T-helper 17 cell (primary cell): ENCODE data around the gene TCP11L1. TPM values are rescaled to one million over a fixed set of nuclear protein-coding genes. Genes with fewer than 3 reads are reported as not detected.
"Not testable (repeated sequence)": the region's sequence is repeated elsewhere in the genome, so short reads cannot be mapped to it uniquely, and the experiment has no call there.

Experiments
- ATAC-seq: fragments of 150-1000 bp; cut with Tn5 transposase; 2 replicates; pipeline ENCODE4 v1.10.0; 2021; ENCODE audit warnings: mild to moderate bottlenecking, moderate library complexity
- DNase-seq, 3 donors: peaks; one replicate each; pipeline versions ENCODE4 v3.0.0 to v3.0.0-alpha.2; 2020 to 2021
- H3K9me3 ChIP-seq: one replicate; pipeline ENCODE4 v1.7.0; 2013; ENCODE audit warnings: low read length, mild to moderate bottlenecking; ENCODE audit not compliant: control insufficient read depth, poor library complexity, severe bottlenecking
- H3K27ac Mint-ChIP-seq: one replicate; pipeline ENCODE4 v1.8.0; 2022; ENCODE audit warnings: mild to moderate bottlenecking, moderate library complexity, mixed read lengths
- H3K27me3 Mint-ChIP-seq: one replicate; pipeline ENCODE4 v1.8.0; 2022; ENCODE audit warnings: mixed read lengths
- H3K36me3 Mint-ChIP-seq: one replicate; pipeline ENCODE4 v1.8.0; 2022; ENCODE audit warnings: low read depth, mixed read lengths
- H3K4me1 Mint-ChIP-seq: one replicate; pipeline ENCODE4 v1.8.0; 2022; ENCODE audit warnings: mild to moderate bottlenecking, mixed read lengths
- H3K4me3 Mint-ChIP-seq: one replicate; pipeline ENCODE4 v1.8.0; 2022; ENCODE audit warnings: mild to moderate bottlenecking, moderate library complexity, mixed read lengths
- total RNA-seq, 4 donors: library from RNA in 2 of 4; stranded (reverse) in 2 of 4; gene quantifications; one replicate each; pipeline ENCODE4 v1.2.3 and lab custom pipeline; 2022 to 2026

Gene TCP11L1
- total RNA-seq, 2 donors from 2014 or later, result 13.6 to 15.0 TPM

DNA sequence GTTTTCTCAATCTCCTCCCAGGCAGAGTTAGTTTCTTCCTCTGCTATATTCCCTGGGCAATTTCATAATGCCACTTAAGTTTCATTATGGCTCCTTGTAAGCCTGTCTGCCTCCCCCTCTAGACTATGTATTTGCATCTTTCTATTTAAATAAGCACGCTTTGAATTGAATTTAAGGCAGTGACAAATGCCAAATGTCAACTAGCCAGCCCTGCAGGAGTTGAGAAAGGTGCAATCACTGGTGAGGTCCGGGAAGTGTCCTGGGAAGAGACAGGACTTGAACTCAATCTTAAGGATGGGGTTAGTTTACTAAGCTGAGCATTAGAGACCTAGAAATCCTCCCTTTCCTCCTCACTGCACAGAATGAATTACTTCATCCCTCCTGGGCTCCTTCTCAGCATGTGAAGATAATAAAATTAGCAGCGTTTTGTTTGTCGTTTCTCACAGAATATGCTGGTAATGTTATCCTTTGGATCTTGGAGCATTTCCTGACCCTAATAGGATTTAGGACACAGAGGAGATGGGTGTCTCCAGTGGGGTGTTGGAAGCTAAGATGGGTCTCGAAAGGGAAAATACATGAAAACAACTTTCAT is 1.6 kb downstream of the TCP11L1 start:
- no peaks in the 10 kb centered on the region for H3K27me3 Mint-ChIP-seq
- H3K9me3 ChIP-seq, result no peaks in the 10 kb centered on the region
- peak overlapping the region; percentile 87 for H3K27ac Mint-ChIP-seq
- H3K4me3 Mint-ChIP-seq, result peak overlapping the region; percentile 92
- DNase-seq (no peak), ATAC-seq (no peak)
- H3K36me3 Mint-ChIP-seq, result peaks cover 4% of the 10 kb centered on the region
- H3K4me1 Mint-ChIP-seq, result peaks cover 17% of the 10 kb centered on the region

DNA sequence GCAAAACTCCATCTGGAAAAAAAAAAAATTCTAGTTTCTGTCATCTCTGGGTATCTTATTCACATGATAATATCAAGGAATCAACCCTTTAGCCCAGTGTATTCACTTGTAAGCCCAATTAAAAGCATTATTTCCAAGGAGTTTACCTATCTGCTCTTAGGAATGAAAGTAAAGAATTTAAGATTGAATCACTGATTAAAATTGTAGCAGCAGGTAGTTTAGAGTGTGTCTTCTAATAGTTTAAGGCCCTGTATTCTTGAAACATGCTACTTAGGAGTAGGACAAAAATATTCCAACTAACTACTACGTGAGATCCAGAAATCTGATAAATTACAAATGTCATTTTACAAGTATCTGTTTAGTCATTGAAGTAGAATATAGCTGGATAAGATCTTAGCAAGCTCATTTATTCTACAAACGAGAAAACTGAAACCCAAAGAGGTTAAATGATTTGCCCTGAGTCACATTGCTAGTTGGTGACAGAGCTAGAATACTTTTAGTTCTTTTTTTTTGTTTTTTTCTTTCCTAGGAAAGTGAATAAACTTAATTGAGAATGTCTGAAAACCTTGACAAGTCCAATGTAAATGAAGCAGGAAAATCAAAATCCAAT is 4.0 kb downstream of the TCP11L1 start:
- H3K27ac Mint-ChIP-seq, result no peak overlapping the region
- no peak for DNase-seq
- no peak for ATAC-seq
- H3K9me3 ChIP-seq, result no peaks in the 10 kb centered on the region
- no peak overlapping the region for H3K4me3 Mint-ChIP-seq
- H3K4me1 Mint-ChIP-seq, result peaks cover 20% of the 10 kb centered on the region
- H3K27me3 Mint-ChIP-seq, result no peaks in the 10 kb centered on the region
- H3K36me3 Mint-ChIP-seq, result no peaks in the 10 kb centered on the region

DNA sequence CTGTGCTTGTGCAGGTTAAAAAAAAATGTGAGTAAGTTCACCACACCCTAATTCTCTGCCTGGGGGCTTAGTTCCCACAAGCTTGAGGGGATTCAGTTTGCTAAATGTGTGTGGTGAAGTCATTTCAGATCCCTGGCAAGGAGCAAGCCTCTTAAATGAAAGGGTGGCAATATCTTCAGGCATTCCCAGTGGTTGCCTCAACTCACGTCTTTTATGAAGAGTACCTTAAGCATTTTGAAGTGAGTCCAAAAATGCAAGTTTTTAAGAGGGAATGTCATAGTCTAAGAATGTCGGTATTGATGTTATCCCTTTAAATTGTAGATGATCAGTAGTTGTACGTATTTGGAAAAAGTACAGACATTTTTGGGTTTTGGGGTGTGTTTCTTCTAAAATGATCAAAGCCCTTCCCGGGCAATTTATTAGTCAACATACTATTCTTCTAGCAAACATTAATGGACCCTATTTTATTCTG is 4.9 kb downstream of the TCP11L1 start:
- DNase-seq, result no peak
- H3K27ac Mint-ChIP-seq, result no peak overlapping the region
- H3K27me3 Mint-ChIP-seq, result no peaks in the 10 kb centered on the region
- no peak for ATAC-seq
- H3K9me3 ChIP-seq, result no peaks in the 10 kb centered on the region
- H3K4me1 Mint-ChIP-seq, result peaks cover 17% of the 10 kb centered on the region
- no peak overlapping the region for H3K4me3 Mint-ChIP-seq
- no peaks in the 10 kb centered on the region for H3K36me3 Mint-ChIP-seq

GRCh38 chr11:33045551-33046255 is 6.3 kb downstream of the TCP11L1 start:
- no peak overlapping the region for H3K27ac Mint-ChIP-seq
- H3K27me3 Mint-ChIP-seq, result no peaks in the 10 kb centered on the region
- H3K4me3 Mint-ChIP-seq, result no peak overlapping the region
- no peaks in the 10 kb centered on the region for H3K9me3 ChIP-seq
- no peaks in the 10 kb centered on the region for H3K36me3 Mint-ChIP-seq
- peaks cover 11% of the 10 kb centered on the region for H3K4me1 Mint-ChIP-seq
- no peak for DNase-seq
- ATAC-seq, result no peak

- H3K9me3 ChIP-seq, H3K27ac Mint-ChIP-seq, ATAC-seq, DNase-seq, H3K27me3 Mint-ChIP-seq, H3K36me3 Mint-ChIP-seq, H3K4me1 Mint-ChIP-seq, H3K4me3 Mint-ChIP-seq: not testable (repeated sequence)
Measured at GRCh38 chr11:33048701-33049100, 9.3 kb downstream of the TCP11L1 start.

DNA sequence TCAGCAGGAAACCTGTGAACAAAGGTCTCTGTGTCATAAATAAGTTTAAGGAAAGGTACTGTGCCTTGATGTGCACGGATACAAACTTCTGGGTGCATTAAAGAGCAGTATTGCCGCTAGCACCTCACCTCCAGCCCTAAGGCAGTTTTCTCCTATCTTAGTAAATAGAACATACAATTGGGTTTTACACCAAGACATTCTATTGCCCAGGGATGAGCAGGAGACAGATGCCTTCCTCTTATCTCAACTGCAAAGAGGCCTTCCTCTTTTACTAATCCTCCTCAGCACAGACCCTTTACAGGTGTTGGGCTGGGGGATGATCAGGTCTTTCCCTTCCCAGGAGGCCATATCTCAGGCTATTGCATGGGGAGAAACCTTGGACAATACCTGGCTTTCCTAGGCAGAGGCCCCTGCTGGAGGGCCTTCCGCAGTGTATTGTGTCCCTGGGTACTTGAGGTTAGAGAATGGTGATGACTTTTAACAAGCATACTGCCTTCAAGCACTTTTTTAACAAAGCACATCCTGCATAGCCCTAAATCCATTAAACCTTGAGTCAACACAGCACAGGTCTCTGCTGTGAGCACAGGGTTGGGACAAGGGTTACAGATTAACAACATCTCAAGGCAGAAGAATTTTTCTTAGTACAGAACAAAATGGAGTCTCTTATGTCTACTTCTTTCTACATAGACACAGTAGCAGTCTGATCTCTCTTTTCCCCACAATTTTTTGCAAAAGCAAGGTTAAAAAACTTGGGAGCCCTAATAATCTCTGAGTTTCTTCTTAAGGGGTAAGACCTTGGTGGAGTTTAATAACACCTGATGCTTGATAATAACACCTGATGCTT is 10.4 kb downstream of the TCP11L1 start:
- DNase-seq, H3K4me3 Mint-ChIP-seq, ATAC-seq, H3K9me3 ChIP-seq, H3K4me1 Mint-ChIP-seq, H3K27me3 Mint-ChIP-seq, H3K27ac Mint-ChIP-seq, H3K36me3 Mint-ChIP-seq: not testable (repeated sequence)

- no peaks in the 10 kb centered on the region for H3K9me3 ChIP-seq
- H3K36me3 Mint-ChIP-seq, result no peaks in the 10 kb centered on the region
- ATAC-seq (no peak), DNase-seq (no peak)
- H3K4me3 Mint-ChIP-seq, result no peak overlapping the region
- H3K4me1 Mint-ChIP-seq, result peaks cover 6% of the 10 kb centered on the region
- peak overlapping the region; percentile 56 for H3K27ac Mint-ChIP-seq
- no peaks in the 10 kb centered on the region for H3K27me3 Mint-ChIP-seq
Measured at GRCh38 chr11:33052231-33052630, 12.9 kb downstream of the TCP11L1 start.

- no peaks in the 10 kb centered on the region for H3K9me3 ChIP-seq
- DNase-seq (no peak), ATAC-seq (no peak)
- Mint-ChIP-seq H3K4me1 (peaks cover 3% of the 10 kb centered on the region), H3K27me3 (no peaks in the 10 kb centered on the region), H3K27ac (no peak overlapping the region), H3K36me3 (peaks cover 3% of the 10 kb centered on the region), H3K4me3 (no peak overlapping the region)
Measured at GRCh38 chr11:33055375-33055774, 16.0 kb downstream of the TCP11L1 start.

GRCh38 chr11:33057284-33057683 is 17.9 kb downstream of the TCP11L1 start:
- DNase-seq, result no peak
- Mint-ChIP-seq H3K27ac (no peak overlapping the region), H3K4me1 (peaks cover 3% of the 10 kb centered on the region), H3K27me3 (no peaks in the 10 kb centered on the region), H3K36me3 (peaks cover 3% of the 10 kb centered on the region), H3K4me3 (no peak overlapping the region)
- H3K9me3 ChIP-seq, result no peaks in the 10 kb centered on the region
- no peak for ATAC-seq

DNA sequence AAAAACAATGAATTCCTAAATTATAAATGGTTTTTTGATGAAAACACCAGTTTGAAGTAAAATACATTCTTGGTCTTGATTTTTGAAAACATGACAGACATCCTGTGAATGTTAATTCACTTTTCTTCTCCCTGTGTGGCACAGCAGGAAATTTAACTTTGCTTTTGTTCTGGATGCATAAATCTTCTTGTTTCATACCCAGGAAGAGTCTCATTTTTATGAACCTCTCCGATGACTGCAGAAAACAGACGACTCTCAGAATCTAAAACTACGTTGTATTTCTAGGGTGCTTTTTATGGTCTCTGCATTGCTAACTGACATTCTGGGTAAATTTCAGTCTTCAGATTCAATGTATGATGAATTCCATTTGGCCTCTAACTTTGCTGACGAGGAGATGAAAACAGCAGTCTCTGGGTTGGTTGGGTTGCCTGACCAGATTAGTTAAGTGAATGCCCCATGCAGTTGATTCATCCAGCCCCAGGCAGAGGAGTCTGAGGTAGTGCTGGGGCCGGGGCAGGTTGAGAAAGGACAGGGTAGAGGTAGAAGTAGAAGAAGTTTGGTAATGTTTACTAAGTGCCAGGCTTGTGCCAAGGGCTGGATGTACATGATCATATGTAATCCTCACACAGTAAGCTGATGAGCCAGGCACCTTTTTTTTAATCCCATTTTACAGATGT is 20.1 kb downstream of the TCP11L1 start:
- no peaks in the 10 kb centered on the region for H3K9me3 ChIP-seq
- no peaks in the 10 kb centered on the region for H3K27me3 Mint-ChIP-seq
- DNase-seq, result no peak

GRCh38 chr11:33060271-33060670 is 20.9 kb downstream of the TCP11L1 start:
- DNase-seq (no peak), ATAC-seq (no peak)
- peak overlapping the region; percentile 45 for H3K4me3 Mint-ChIP-seq
- H3K4me1 Mint-ChIP-seq, result peaks cover 11% of the 10 kb centered on the region
- H3K36me3 Mint-ChIP-seq, result peaks cover 6% of the 10 kb centered on the region
- no peak overlapping the region for H3K27ac Mint-ChIP-seq
- H3K9me3 ChIP-seq, result no peaks in the 10 kb centered on the region
- no peaks in the 10 kb centered on the region for H3K27me3 Mint-ChIP-seq

More for the DNA sequence above, 20.1 kb downstream of the TCP11L1 start:
- Mint-ChIP-seq H3K36me3 (peaks cover 6% of the 10 kb centered on the region), H3K4me3 (no peak overlapping the region), H3K4me1 (peaks cover 8% of the 10 kb centered on the region), H3K27ac (peak overlapping the region; percentile 47)
- no peak for ATAC-seq

- no peak for DNase-seq
- no peak for ATAC-seq
Measured at GRCh38 chr11:33062137-33062536, 22.8 kb downstream of the TCP11L1 start.

More at GRCh38 chr11:33062137-33062536, 22.8 kb downstream of the TCP11L1 start:
- Mint-ChIP-seq H3K36me3 (peaks cover 9% of the 10 kb centered on the region), H3K27ac (no peak overlapping the region), H3K4me3 (no peak overlapping the region), H3K4me1 (peaks cover 13% of the 10 kb centered on the region), H3K27me3 (no peaks in the 10 kb centered on the region)
- H3K9me3 ChIP-seq, result no peaks in the 10 kb centered on the region
